Osteoblast (primary cell): Measurements from ENCODE around the gene ARHGEF11. TPM values are rescaled to one million over a fixed set of nuclear protein-coding genes. Genes with fewer than 3 reads are reported as not detected.

Experiments used
- DNase-seq: peaks from one replicate; pipeline ENCODE4 v3.0.0; 2011; ENCODE audit warnings: low spot score, mixed read lengths; ENCODE audit not compliant: insufficient read length; ENCODE audit errors: missing footprints
- H2AFZ ChIP-seq: 2 replicates; pipeline ENCODE4 v1.6.0; 2011; ENCODE audit warnings: mild to moderate bottlenecking, low read length
- H3K27ac ChIP-seq: 2 replicates; pipeline ENCODE4 v1.5.1; 2011; ENCODE audit warnings: mild to moderate bottlenecking, low read depth, low read length, moderate library complexity
- H3K27me3 ChIP-seq: 2 replicates; pipeline ENCODE4 v1.6.0; 2012; ENCODE audit warnings: mild to moderate bottlenecking, control low read depth, inconsistent platforms, low read length, moderate library complexity; ENCODE audit not compliant: insufficient read depth
- H3K36me3 ChIP-seq: 2 replicates; pipeline ENCODE4 v1.5.1; 2011; ENCODE audit warnings: mild to moderate bottlenecking, low read length, control low read depth, moderate library complexity; ENCODE audit not compliant: insufficient read depth
- H3K4me1 ChIP-seq: 2 replicates; pipeline ENCODE4 v1.5.1; 2011; ENCODE audit warnings: mild to moderate bottlenecking, low read length, control low read depth, moderate library complexity; ENCODE audit not compliant: insufficient read depth
- H3K4me2 ChIP-seq: 2 replicates; pipeline ENCODE4 v1.6.0; 2011; ENCODE audit warnings: mild to moderate bottlenecking, low read length; ENCODE audit not compliant: insufficient read depth
- H3K4me3 ChIP-seq: fragments of 200-600 bp; sonication (generic); 3 replicates; pipeline ENCODE4 v1.5.1; 2012; ENCODE audit warnings: mild to moderate bottlenecking, low read length, inconsistent platforms; ENCODE audit not compliant: insufficient read depth
- H3K79me2 ChIP-seq: 2 replicates; pipeline ENCODE4 v1.6.0; 2012; ENCODE audit warnings: mild to moderate bottlenecking, low read length, control low read depth, inconsistent platforms; ENCODE audit not compliant: insufficient read depth
- H3K9me3 ChIP-seq: 2 replicates; pipeline ENCODE4 v1.5.1; 2011; ENCODE audit warnings: low read depth, low read length, control low read depth
- H4K20me1 ChIP-seq: 2 replicates; pipeline ENCODE4 v1.6.0; 2012; ENCODE audit warnings: mild to moderate bottlenecking, low read length, control low read depth; ENCODE audit not compliant: insufficient read depth
- CTCF ChIP-seq: IDR thresholded peaks from 2 replicates; pipeline ENCODE4 v1.5.1; 2011; ENCODE audit warnings: mild to moderate bottlenecking, low read depth, low read length, moderate library complexity; ENCODE audit errors: extremely low read depth
- total RNA-seq: library from RNA; depleted of rRNA; stranded (reverse); fragments of >200 nt; gene quantifications from 2 replicates; pipeline ENCODE4 v1.2.3, GENCODE V29; 2012

ARHGEF11 gene
- total RNA-seq, 1 donor = 50.3 TPM

- no peak overlapping the region for H3K27ac ChIP-seq
- no peaks in the 10 kb centered on the region for H3K9me3 ChIP-seq
- no peak overlapping the region for H2AFZ ChIP-seq
- H3K4me1 ChIP-seq = no peaks in the 10 kb centered on the region
- H3K36me3 ChIP-seq = no peaks in the 10 kb centered on the region
- TF ChIP-seq CTCF = no peak
- no peak for DNase-seq
- H3K79me2 ChIP-seq = peaks cover 64% of the 10 kb centered on the region
- no peak overlapping the region for H3K4me3 ChIP-seq
- H4K20me1 ChIP-seq = peaks cover 61% of the 10 kb centered on the region
- H3K4me2 ChIP-seq = no peak overlapping the region
- H3K27me3 ChIP-seq = no peaks in the 10 kb centered on the region
These were observed 46.6 kb downstream of the ARHGEF11 start for GRCh38 chr1:156998840-156999500.

- TF ChIP-seq CTCF = no peak
- Histone ChIP-seq H3K27me3 (no peaks in the 10 kb centered on the region), H3K4me1 (no peaks in the 10 kb centered on the region), H3K36me3 (no peaks in the 10 kb centered on the region), H4K20me1 (peaks cover 63% of the 10 kb centered on the region), H3K9me3 (no peaks in the 10 kb centered on the region), H3K27ac (no peak overlapping the region), H3K4me2 (no peak overlapping the region), H3K4me3 (no peak overlapping the region), H3K79me2 (peaks cover 59% of the 10 kb centered on the region), H2AFZ (no peak overlapping the region)
- DNase-seq = no peak
These were observed 47.2 kb downstream of the ARHGEF11 start for GRCh38 chr1:156998301-156998700.

GRCh38 chr1:156995412-156995811, 50.1 kb downstream of the ARHGEF11 start:
- Histone ChIP-seq H3K9me3 (no peaks in the 10 kb centered on the region), H3K27me3 (no peaks in the 10 kb centered on the region), H3K4me2 (no peak overlapping the region), H3K4me1 (no peaks in the 10 kb centered on the region), H3K4me3 (no peak overlapping the region), H3K79me2 (peaks cover 36% of the 10 kb centered on the region), H4K20me1 (peaks cover 45% of the 10 kb centered on the region), H3K27ac (no peak overlapping the region), H3K36me3 (peaks cover 7% of the 10 kb centered on the region), H2AFZ (no peak overlapping the region)
- no peak for DNase-seq
- no peak for TF ChIP-seq CTCF

GRCh38 chr1:156994277-156994676, 51.3 kb downstream of the ARHGEF11 start:
- H3K36me3 ChIP-seq = peaks cover 7% of the 10 kb centered on the region
- H3K4me2 ChIP-seq = no peak overlapping the region
- H4K20me1 ChIP-seq = peaks cover 46% of the 10 kb centered on the region
- H3K27me3 ChIP-seq = no peaks in the 10 kb centered on the region
- no peak for DNase-seq
- H3K4me1 ChIP-seq = no peaks in the 10 kb centered on the region
- H3K4me3 ChIP-seq = no peak overlapping the region
- no peak for TF ChIP-seq CTCF
- no peak overlapping the region for H3K27ac ChIP-seq
- peaks cover 35% of the 10 kb centered on the region for H3K79me2 ChIP-seq
- H2AFZ ChIP-seq = no peak overlapping the region
- H3K9me3 ChIP-seq = no peaks in the 10 kb centered on the region
